GM12878 (cell line): ENCODE data around the gene GEMIN5. TPM values are rescaled to one million over a fixed set of nuclear protein-coding genes. Genes with fewer than 3 reads are reported as not detected.

Source experiments
- ATF3 ChIP-seq: IDR thresholded peaks from 2 replicates; pipeline ENCODE4 v1.6.1; 2011; ENCODE audit warnings: low read depth, mild to moderate bottlenecking, low read length, moderate library complexity, borderline replicate concordance; ENCODE audit errors: extremely low read depth
- ATF7 ChIP-seq: fragments of 450-650 bp; IDR thresholded peaks from 2 replicates; pipeline ENCODE4 v1.6.1; 2016; ENCODE audit warnings: low read depth, mild to moderate bottlenecking
- CBFB ChIP-seq: IDR thresholded peaks from 2 replicates; pipeline ENCODE4 v1.6.1; 2016; ENCODE audit warnings: antibody characterized with exemption, low read depth
- CREM ChIP-seq: IDR thresholded peaks from 2 replicates; pipeline ENCODE4 v1.6.1; 2014; ENCODE audit warnings: antibody characterized with exemption, low read depth
- DPF2 ChIP-seq: fragments of 450-650 bp; IDR thresholded peaks from 2 replicates; pipeline ENCODE4 v1.6.1; 2017; ENCODE audit warnings: mild to moderate bottlenecking
- E2F8 ChIP-seq: fragments of 450-650 bp; IDR thresholded peaks from 2 replicates; pipeline ENCODE4 v1.6.1; 2018; ENCODE audit warnings: mild to moderate bottlenecking, low read depth, moderate library complexity; ENCODE audit not compliant: partially characterized antibody
- EED ChIP-seq: sonication (generic); IDR thresholded peaks from 2 replicates; pipeline ENCODE4 v1.6.1; 2016; ENCODE audit warnings: antibody characterized with exemption, low read depth
- GATAD2B ChIP-seq: fragments of 450-650 bp; conservative IDR thresholded peaks from 2 replicates; pipeline ENCODE4 v1.6.1; 2017; ENCODE audit warnings: low read depth, mild to moderate bottlenecking, moderate library complexity
- IKZF2 ChIP-seq, 2 experiments: fragments of 450-650 bp; IDR thresholded peaks; 2 replicates each; pipeline ENCODE4 v1.6.1; 2017; ENCODE audit warnings: mild to moderate bottlenecking in 2 of 2, moderate library complexity in 2 of 2
- LARP7 ChIP-seq: fragments of 450-650 bp; IDR thresholded peaks from 2 replicates; pipeline ENCODE4 v1.6.1; 2017; ENCODE audit warnings: mild to moderate bottlenecking
- MXI1 ChIP-seq: fragments of 150-350 bp; IDR thresholded peaks from 2 replicates; pipeline ENCODE4 v1.6.1; 2011; ENCODE audit warnings: low read depth, mild to moderate bottlenecking, inconsistent platforms, low read length, improper control_type of control experiment
- NKRF ChIP-seq: fragments of 450-650 bp; conservative IDR thresholded peaks from 2 replicates; pipeline ENCODE4 v1.6.1; 2017; ENCODE audit warnings: mild to moderate bottlenecking, moderate library complexity
- PKNOX1 ChIP-seq: fragments of 450-650 bp; IDR thresholded peaks from 2 replicates; pipeline ENCODE4 v1.6.1; 2016; ENCODE audit warnings: mild to moderate bottlenecking
- RCOR1 ChIP-seq: conservative IDR thresholded peaks from 2 replicates; pipeline ENCODE4 v1.6.1; 2012; ENCODE audit warnings: low read depth, low read length, improper control_type of control experiment
- RFX5 ChIP-seq: IDR thresholded peaks from 2 replicates; pipeline ENCODE4 v1.6.1; 2011; ENCODE audit warnings: low read depth, low read length, improper control_type of control experiment
- SMC3 ChIP-seq: IDR thresholded peaks from 2 replicates; pipeline ENCODE4 v1.6.1; 2011; ENCODE audit warnings: low read length, improper control_type of control experiment, borderline replicate concordance
- ZNF24 ChIP-seq: fragments of 450-650 bp; IDR thresholded peaks from 2 replicates; pipeline ENCODE4 v1.6.1; 2017; ENCODE audit warnings: antibody characterized with exemption, mild to moderate bottlenecking
- polyA plus RNA-seq, 11 experiments: library from polyadenylated mRNA; depleted of rRNA in 4 of 11; unstranded in 6 of 11; stranded (reverse) in 5 of 11; fragments of >200 nt; fragmentation: Nextera tagmentation in 4 of 11; fragmentation: Illumina TruSeq in 1 of 11; extraction: Ambion mirVana in 4 of 11; extraction: Trizol in 1 of 11; gene quantifications; 1 replicate in 1 of 11; 2 replicates in 10 of 11; pipeline versions ENCODE4 v1.2.1 to v1.2.3, GENCODE V29; 2011 to 2016; ENCODE audit warnings: inconsistent platforms in 2 of 11, missing spikeins in 2 of 11, low read depth in 1 of 11
- total RNA-seq, 4 experiments: library from RNA; depleted of rRNA in 3 of 4; stranded (reverse); fragments of >200 nt in 3 of 4; fragmentation: Illumina TruSeq in 1 of 4; extraction: Trizol in 1 of 4; gene quantifications; 2 replicates each; pipeline versions ENCODE4 v1.2.1 to v1.2.3, GENCODE V29; 2013 to 2021
- TF ChIP-seq, protein P1 (sequence below): IDR thresholded peaks from 2 replicates; pipeline ENCODE4 v1.6.1; 2012; ENCODE audit warnings: low read depth, low read length, improper control_type of control experiment
- TF ChIP-seq, protein P2 (sequence below): fragments of 450-650 bp; formaldehyde crosslinking; IDR thresholded peaks from 2 replicates; pipeline ENCODE4 v1.4.0; 2020; ENCODE audit warnings: mild to moderate bottlenecking, moderate library complexity

GEMIN5 gene
- total and polyA plus RNA-seq, 10 of the 15 experiments (the other 5 are each of a cell fraction or from before 2014, with no cell fraction given): 6.3 to 29.8 (median 23.3) TPM

DNA sequence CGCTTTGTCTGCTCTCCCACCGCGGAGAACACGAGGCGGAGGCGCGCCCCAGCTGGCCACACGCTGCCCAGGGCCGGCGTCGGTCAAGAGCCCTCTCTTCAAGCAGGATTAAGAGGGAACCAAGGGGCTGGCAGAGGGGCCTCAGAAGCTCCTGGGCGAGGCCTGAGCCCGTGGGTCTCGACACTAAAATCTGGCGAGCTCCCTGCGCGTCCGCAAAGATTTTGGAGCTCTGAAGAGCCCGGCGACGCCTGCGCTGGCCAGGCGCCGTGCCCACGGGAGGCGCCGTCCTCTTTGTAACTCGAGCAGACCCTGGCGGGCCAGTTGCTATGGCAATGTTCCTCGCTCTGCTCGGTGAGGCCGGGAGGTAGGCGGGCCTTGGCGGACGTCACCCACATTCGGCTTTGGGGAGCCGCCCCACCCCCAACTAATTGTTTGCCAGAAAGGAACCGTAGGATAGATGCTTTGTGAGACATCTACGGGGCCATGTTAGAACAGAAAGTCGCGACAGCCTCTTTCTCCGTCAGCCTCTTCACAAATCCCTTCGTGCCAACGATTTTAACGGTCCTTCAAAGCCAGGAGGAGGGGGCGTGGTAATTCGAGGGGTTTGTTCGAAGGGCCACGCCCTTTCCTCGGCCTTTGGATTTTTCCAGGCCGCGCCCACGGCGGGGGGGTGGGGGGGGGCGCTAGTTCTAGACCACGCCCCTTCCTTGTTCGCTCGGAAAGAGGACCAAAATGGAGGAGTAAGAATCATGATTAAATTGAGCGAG, 80.3 kb downstream of the GEMIN5 start (continued):
- TF ChIP-seq NKRF: peak; percentile 87
- peak; percentile 34 for TF ChIP-seq ATF7
- peak; percentile 48 for TF ChIP-seq CREM
- TF ChIP-seq, protein P1, sequence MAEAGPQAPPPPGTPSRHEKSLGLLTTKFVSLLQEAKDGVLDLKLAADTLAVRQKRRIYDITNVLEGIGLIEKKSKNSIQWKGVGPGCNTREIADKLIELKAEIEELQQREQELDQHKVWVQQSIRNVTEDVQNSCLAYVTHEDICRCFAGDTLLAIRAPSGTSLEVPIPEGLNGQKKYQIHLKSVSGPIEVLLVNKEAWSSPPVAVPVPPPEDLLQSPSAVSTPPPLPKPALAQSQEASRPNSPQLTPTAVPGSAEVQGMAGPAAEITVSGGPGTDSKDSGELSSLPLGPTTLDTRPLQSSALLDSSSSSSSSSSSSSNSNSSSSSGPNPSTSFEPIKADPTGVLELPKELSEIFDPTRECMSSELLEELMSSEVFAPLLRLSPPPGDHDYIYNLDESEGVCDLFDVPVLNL: peak; percentile 40; the same call in 1 of the 2 replicates
- peak; percentile 60 for TF ChIP-seq GATAD2B
- 0 out of 2 replicates have a peak, but pooled peaks have one; percentile 29 for TF ChIP-seq CBFB
- TF ChIP-seq, protein P2, sequence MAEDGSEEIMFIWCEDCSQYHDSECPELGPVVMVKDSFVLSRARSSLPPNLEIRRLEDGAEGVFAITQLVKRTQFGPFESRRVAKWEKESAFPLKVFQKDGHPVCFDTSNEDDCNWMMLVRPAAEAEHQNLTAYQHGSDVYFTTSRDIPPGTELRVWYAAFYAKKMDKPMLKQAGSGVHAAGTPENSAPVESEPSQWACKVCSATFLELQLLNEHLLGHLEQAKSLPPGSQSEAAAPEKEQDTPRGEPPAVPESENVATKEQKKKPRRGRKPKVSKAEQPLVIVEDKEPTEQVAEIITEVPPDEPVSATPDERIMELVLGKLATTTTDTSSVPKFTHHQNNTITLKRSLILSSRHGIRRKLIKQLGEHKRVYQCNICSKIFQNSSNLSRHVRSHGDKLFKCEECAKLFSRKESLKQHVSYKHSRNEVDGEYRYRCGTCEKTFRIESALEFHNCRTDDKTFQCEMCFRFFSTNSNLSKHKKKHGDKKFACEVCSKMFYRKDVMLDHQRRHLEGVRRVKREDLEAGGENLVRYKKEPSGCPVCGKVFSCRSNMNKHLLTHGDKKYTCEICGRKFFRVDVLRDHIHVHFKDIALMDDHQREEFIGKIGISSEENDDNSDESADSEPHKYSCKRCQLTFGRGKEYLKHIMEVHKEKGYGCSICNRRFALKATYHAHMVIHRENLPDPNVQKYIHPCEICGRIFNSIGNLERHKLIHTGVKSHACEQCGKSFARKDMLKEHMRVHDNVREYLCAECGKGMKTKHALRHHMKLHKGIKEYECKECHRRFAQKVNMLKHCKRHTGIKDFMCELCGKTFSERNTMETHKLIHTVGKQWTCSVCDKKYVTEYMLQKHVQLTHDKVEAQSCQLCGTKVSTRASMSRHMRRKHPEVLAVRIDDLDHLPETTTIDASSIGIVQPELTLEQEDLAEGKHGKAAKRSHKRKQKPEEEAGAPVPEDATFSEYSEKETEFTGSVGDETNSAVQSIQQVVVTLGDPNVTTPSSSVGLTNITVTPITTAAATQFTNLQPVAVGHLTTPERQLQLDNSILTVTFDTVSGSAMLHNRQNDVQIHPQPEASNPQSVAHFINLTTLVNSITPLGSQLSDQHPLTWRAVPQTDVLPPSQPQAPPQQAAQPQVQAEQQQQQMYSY (CRISPR knock-in tag): no peak
- no peak for TF ChIP-seq E2F8
- no peak for TF ChIP-seq ZNF24
- peak; percentile 82 for TF ChIP-seq LARP7
- TF ChIP-seq RCOR1: no peak
- no peak for TF ChIP-seq SMC3
- peak; percentile 75 for TF ChIP-seq DPF2
- no peak for TF ChIP-seq ATF3
- TF ChIP-seq PKNOX1: no peak
- TF ChIP-seq IKZF2 (IDR thresholded peaks at IDR 0.05): peak; percentile 16 to 37; a peak in 3 of 4 replicates
- peak; percentile 4 for TF ChIP-seq EED
- TF ChIP-seq MXI1: peak; percentile 67
- TF ChIP-seq RFX5: no peak
